Myocyte (in vitro differentiated cells): Measurements from ENCODE around the gene LRTM2. TPM values are rescaled to one million over a fixed set of nuclear protein-coding genes. Genes with fewer than 3 reads are reported as not detected.

ENCODE experiments used
- DNase-seq: peaks from one replicate; pipeline ENCODE4 v3.0.0-alpha.2; 2012; ENCODE audit warnings: low read depth
- total RNA-seq: library from RNA; depleted of rRNA; stranded (reverse); fragments of >200 nt; gene quantifications from 2 replicates; pipeline ENCODE4 v1.2.3, GENCODE V29; 2014

The LRTM2 gene
- total RNA-seq, 1 donor from 2014 or later = 0.11 TPM

GRCh38 chr12:1829306-1829900 is 9.0 kb downstream of the LRTM2 start:
- no peak for DNase-seq

- no peak for DNase-seq
Measured at GRCh38 chr12:1830401-1830845, 10.1 kb downstream of the LRTM2 start.

- DNase-seq = peak; percentile 92
Measured at GRCh38 chr12:1830981-1831963, 10.9 kb downstream of the LRTM2 start.

- DNase-seq = no peak
Measured at GRCh38 chr12:1832801-1833595, 12.6 kb downstream of the LRTM2 start.

- no peak for DNase-seq
Measured at GRCh38 chr12:1833596-1834028, 13.2 kb downstream of the LRTM2 start.

- no peak for DNase-seq
Measured at GRCh38 chr12:1834186-1834925, 14.0 kb downstream of the LRTM2 start.

- DNase-seq = no peak
Measured at GRCh38 chr12:1835211-1836131, 15.1 kb downstream of the LRTM2 start.

GRCh38 chr12:1836241-1836803 is 16.0 kb downstream of the LRTM2 start:
- DNase-seq = no peak

GRCh38 chr12:1836854-1837421 is 16.6 kb downstream of the LRTM2 start:
- DNase-seq = no peak

- DNase-seq = no peak
Measured at GRCh38 chr12:1837541-1838204, 17.3 kb downstream of the LRTM2 start.

GRCh38 chr12:1838205-1838993 is 18.0 kb downstream of the LRTM2 start:
- no peak for DNase-seq

- no peak for DNase-seq
Measured at GRCh38 chr12:1838994-1839365, 18.6 kb downstream of the LRTM2 start.

- no peak for DNase-seq
Measured at GRCh38 chr12:1839464-1839863, 19.1 kb downstream of the LRTM2 start.

- DNase-seq = no peak
Measured at GRCh38 chr12:1839956-1840951, 19.9 kb downstream of the LRTM2 start.

- no peak for DNase-seq
Measured at GRCh38 chr12:1840981-1841425, 20.6 kb downstream of the LRTM2 start.

- DNase-seq = no peak
Measured at GRCh38 chr12:1841586-1842182, 21.3 kb downstream of the LRTM2 start.
